GM19035 (cell line): ENCODE measurements around the gene COL11A2.
"Not testable (repeated sequence)": the region's sequence is repeated elsewhere in the genome, so short reads cannot be mapped to it uniquely, and the experiment has no call there.

Experiments
- ATAC-seq: cut with Tn5 transposase; IDR thresholded peaks from one replicate; pipeline ENCODE4 v1.9.1; 2021; ENCODE audit not compliant: unreplicated experiment

The COL11A2 gene

DNA sequence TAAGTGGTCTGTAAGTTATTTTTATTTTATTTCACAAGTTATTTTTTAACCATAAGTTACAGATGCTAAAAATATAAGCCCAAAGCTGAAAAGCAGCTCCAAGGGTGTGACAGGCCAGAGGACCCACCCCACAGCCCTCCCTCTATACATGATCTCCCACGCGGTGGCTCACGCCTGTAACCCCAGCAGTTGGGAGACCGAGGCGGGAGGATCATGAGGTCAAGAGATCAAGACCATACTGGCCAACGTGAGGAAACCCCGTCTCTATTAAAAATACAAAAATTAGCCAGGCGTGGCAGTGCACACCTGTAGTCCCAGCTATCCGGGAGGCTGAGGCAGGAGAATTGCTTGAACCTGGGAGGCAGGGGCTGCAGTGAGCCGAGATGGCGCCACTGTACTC, 32.2 kb downstream of the COL11A2 start:
- ATAC-seq: no peak

DNA sequence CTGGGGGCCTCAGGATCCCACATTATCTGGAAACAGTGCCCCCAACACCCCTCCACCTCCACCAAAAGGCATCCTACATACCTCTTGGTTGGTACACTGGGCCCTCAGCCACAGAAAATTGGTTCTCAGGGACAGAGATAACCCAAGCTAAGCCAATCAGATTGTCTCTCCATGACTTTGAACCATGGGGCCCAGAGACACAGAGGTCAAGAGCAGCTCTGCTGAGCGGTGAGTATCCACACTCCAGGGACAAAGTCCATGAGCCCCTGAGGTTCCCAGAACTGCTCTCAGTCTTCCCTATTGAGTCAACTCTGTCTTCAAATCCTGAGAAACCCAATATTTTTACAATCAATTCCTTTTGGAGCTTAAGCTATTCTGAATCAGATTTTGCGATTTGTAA, 35.3 kb downstream of the COL11A2 start:
- ATAC-seq: no peak

DNA sequence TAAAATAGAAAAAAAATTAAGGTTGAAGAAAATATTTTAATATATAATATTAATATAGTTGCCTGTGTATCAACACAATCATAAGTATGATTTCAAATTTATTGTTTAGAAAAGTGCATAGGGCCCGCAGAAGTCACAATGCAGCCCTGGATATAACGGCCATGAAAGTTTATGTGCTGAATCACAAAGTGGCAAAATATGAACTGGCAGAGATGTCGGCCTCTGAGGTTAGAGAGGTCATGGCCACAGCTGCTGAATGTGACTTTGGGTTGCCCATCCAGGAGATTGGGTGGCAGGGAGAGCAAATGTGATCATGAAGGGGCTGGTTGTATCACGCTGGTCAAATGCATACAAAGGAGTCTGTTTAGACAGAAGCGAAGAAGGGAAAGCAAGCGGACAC, 35.7 kb downstream of the COL11A2 start:
- ATAC-seq: no peak

DNA sequence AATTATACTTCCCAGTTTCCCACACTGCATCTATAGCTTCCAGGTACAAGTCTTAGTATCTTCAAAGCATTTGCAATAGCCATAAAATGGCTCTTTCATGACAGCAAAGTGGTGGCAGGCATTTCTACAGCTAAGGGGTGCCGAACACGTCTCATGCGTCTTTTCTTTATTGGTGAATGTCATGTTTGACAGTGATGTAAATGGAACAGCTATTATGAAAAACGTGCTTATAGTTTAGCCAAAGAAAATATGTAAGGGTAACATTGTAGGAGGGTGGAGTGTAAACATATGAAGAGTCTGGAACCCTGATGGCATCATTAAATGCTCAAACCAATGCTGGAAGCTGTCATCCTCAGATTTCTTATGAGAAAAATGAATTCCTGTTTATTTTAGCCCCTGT, 37.9 kb downstream of the COL11A2 start:
- ATAC-seq: no peak

DNA sequence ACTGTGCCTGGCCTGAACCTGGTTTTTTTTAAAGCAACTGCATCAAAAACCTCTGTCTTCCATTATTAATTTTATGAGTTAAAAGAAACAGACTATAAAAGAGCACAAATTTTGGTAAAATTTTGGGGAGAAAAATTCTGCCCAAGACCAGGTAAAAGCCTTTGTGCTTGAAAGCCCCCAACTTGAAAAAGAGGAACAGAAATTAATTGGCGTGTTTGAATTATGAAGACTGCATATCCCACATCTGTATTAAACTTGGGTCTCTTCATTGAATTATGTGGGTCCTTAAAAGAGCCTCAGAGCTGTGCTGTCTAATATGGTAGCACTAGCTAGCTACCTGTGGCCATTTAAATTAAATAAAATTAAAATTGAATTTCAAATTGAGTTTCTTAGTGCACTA, 41.2 kb downstream of the COL11A2 start:
- no peak for ATAC-seq

DNA sequence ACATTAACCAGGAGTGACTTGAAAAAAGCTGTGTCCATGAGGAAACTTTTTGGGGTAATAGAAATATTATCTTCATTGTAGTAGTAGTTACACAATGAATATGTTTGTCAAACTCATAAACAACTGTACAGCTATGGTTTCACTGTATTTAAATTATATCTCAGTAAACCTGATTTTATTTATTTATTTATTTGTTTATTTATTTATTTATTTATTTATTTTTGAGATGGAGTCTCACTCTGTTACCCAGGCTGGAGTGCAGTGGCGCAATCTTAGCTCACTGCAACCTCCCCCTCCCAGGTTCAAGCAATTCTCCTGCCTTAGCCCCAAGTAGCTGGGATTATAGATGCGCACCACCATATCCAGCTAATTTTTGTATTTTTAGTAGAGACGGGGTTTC, 41.7 kb downstream of the COL11A2 start:
- ATAC-seq: not testable (repeated sequence)

DNA sequence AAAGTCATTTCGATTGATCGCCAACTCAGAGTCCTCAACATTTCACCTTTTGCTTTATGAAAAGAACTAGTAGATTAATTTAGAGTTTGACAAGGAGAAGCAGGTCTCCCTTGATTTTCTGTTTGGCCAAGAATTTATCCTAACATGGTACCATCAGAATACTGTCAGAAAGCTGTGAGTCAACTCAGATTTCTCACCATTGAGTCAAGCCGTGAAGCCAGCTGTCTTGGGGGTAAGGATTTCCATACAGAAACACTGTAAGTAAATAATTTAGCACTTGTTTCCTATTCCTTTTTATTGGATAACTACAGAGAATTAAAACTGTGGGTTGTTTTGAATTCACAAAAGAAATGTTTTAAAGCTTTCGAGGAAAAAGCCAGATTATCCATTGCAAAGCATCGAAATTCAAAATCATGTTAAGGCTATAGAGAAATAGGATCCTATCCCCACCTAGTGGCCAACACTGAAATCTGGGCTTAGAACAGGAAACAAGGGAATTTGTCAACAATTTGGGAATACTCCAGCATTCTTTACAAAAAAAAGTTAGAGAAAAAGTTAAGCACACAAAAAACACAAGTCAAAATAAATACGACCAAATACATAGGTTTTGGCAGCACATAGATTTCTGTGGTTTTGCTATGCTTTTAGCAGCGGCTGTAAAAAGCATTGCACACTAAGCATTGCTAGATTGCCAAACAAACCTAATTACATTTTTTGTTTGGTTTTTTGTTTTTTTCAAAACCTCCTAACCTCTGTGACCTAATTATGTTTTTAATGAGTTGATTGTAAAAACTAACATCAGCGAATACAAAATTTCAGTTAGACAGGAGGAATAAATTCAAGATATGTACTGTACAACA, 44.2 kb downstream of the COL11A2 start:
- ATAC-seq: no peak

DNA sequence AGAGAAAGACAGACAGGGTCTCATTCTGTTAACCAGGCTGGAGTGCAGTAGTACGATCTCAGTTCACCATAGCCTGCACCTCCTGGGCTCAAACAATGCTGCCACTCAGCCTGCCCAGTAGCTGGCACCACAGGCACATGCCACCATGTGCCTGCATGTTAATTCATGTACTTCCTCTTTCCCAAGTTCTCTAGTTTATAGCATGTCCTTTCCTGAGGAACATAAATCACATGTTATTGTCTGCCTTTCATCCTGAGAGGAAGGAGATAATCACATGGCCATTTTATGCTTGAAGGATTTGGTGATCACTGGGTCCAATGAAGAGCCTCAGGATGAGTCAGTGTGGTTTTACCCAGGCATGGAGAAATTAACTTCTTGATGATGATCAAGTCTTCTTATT, 47.9 kb downstream of the COL11A2 start:
- no peak for ATAC-seq

DNA sequence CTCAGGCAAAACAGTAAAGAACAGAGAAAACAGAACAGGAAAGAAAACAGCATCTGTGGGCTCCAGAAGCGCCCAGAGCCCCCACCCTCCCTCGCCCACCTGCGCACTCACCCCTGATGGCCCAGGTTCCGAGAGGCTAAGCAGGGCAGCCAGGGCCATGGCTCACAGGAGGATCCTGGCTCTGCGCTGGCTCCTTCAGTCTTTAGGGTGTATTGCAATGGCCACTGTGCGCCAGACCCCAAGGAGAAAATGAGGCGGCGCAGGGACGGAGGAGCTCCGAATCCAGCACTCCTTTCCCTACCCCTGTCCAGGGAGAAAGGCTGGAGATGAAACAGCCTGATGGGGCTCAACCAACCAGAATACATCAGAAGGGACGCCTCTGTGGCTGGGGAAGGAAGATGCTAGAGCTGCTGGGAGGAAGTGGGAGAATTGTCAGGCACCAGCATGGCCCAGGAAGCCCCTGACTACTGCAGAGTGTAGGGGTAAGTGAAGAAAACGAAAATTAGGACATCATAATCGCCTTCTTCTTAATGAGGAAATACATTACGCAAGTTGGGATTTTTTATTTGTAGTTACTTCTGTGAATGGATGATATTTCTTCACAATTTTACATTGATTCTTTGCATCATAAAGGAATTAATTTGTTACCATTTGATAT, 49.0 kb downstream of the COL11A2 start:
- no peak for ATAC-seq

DNA sequence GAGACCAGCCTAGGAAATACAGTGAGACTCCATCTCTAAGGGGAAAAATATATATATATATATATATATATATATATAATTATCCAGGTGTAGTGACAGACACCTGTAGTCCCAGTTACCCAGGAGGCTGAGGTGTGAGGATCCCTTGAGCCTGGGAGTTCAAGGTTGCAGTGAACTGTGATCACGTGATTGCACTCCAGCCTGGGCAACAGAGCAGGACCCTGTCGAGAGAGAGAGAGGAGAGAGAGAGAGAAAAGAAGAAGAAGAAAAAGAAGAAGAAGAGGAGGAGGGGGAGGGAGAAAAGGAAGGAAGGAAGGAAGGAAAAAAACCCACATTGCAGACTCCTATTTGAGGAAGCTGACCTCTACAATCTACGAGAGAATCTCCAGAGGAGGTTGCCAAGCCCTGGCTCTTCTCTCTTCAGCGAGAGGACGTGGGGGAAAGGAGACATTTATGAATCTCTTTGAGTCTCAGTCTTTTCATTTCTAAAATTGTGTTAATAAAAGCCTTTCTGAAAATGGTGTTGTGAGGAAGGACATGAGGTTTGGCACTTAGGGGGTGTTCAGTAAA, 49.7 kb downstream of the COL11A2 start:
- no peak for ATAC-seq

DNA sequence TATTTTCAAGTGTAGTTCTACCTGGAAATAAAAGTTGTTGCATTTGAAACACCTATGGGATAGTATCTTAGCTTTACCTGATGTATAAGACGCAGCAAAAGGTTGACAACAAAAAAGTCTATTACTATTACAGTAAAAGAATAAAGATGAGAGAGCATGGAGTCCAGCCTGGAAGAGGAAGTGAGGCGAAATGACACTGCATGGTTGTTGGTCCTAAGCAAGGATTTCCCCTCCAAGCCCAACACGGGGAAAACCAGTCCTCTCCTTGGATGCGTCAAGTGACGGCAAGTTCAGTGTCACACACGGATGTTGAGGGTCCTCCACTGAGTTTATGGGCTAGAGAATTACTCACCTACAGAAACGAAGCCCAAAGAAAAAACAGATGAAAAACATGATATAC, 51.7 kb downstream of the COL11A2 start:
- no peak for ATAC-seq

DNA sequence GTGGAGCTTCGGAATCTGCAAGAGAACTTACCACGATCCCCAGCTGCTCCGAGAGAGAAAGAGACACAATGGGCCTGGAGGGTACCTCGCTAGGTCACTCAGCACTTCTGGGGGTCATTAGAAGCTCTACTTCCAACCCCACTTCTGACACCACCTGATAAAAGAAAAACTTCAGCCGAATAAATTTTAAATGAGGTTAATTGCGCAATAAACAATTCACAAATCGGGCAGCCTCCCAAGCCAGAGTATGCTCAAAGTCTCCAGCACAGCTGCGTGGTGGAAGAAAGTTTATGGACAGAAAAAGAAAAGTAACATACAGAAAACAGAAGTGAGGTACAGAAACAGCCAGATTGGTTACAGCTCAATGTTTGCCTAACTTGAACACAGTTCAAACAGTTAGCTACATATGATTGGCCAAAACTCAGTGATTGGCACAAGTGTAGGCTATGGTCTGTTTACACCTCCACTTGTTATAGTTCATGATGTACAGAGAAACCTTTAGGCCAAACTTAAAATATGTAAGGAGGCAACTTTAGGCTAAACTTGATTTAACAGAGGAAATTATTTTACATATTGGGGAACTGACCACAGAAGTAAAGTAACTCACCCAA, 52.6 kb downstream of the COL11A2 start:
- ATAC-seq: no peak

DNA sequence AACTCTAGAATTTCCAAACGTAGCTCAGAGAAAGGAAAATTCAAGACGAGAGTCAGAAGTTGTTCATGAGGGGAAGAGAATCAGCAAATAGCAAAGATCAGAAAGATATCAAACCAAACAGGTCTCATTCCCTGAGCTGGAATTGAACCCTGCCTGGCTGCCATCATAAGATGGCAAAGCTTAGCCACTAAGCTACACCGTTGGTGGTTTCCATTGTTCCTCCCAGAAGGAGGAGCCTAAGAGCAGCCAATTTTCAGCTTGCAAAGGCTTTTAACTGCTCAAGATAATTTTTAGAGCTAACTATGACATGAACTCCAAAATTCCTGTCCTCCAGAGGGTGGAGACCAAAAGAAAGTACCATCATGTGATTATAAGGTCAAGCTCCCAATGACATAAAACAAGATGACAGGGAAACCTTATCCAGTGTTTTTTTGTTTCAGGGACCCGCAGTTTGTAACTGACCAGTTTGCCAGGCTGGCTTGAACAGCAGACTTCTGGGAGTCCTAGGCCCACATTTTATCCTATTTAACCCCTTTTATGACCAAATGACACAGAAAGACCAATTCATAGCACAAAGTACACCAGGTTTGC, 55.9 kb downstream of the COL11A2 start:
- ATAC-seq: no peak

DNA sequence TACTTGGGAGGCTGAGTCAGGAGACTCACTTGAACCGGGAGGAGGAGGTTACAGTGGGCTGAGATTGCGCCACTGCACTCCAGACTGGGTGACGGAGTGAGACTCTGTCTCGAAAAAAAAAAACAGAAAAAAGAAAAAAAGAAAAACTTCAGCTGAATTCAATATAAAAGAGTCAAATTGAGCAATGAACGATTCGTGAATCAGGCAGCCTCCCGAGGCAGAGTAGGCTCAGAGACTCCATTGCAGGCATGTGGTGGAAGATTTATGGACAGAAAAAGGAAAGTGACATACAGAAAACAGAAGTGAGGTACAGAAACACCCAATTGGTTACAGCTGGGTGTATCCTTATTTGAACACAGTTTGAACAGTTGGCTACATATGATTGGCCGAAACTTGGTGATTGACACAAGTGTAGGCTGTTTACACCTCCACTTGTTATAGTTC, 60.2 kb downstream of the COL11A2 start:
- ATAC-seq: no peak

DNA sequence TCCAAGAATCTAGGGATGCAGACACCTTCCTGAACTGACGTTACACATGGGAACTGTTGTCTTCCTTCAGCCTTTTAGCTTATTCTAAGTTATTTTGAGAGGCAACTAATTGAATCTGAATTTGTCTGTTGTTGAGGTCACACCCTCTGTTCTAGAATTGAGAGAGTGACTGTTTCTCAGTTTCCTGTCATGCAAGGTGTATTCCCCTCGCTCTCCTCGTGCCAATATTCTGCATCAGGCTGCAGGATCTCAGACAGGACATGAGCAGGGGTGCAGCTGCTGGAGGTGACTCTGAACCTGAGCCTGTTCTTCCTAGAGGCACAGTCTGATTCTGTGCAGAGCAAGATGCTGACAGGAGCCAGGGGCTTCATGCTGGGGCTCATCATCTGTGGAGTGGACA, 63.9 kb downstream of the COL11A2 start:
- ATAC-seq: no peak

DNA sequence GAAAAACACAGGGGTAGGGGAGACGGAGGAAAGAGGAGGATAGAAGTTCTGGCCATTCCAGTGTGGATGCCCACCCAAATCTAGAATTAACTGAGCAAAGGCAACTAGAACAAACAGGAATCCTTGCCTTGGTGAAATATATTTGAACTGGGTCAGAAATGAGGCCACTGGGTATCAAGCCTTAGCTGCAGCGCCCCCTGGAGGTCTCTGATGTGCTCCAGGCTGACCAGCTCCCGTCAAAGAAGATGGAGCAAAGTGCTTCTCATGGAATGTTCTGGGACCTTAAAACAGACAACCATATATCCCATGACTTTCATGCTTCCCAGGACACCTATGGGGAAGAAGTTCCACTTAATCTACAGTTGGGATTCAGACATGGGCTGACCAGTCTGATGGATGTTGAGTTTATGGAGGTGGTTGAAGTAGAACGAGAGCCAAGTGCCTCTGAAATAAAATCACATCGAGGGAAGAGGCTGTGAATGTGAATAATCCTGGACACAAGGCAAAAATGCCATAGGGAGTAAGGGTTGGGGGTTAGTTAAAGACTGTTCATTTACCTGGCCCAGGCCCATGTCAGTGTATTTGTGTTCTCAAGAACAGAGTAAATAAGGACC, 66.1 kb downstream of the COL11A2 start:
- ATAC-seq: no peak

DNA sequence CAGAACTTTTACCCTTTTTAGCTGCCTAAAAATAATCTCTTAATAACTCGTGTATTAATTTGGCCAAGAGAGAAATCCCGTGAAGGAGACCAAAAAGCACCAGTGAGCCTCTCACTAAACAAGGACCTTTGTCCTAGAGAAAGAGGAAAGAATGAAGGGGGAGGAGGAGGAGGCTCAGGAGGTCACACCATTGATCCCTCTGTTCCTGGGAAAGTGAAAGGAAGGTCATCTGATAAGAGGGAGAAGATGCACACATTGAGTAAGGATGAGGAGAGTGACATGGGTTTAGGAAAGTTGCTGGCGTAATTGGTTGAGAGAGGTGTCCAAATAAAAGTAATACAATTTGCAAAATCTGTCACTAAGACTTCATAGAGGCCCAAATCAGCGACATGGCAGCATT, 67.3 kb downstream of the COL11A2 start:
- no peak for ATAC-seq

DNA sequence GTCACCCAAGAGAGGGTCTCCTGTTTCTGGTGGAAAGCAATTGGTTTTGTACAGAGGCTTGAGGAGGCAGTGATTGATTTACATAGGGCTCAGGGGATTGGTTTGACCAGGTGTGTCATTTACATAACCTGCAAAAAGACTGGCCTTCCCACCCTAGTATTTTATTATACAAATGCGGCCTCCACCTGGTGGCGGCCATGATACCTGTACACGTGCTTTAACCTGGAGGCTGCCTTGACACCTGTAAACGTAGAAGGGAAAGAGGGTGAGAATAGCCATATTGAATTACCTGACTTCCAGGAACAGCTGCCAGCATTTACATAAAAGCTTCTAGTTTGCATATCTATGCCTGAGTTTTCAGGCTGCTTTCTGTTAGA, 67.8 kb downstream of the COL11A2 start:
- ATAC-seq: no peak

DNA sequence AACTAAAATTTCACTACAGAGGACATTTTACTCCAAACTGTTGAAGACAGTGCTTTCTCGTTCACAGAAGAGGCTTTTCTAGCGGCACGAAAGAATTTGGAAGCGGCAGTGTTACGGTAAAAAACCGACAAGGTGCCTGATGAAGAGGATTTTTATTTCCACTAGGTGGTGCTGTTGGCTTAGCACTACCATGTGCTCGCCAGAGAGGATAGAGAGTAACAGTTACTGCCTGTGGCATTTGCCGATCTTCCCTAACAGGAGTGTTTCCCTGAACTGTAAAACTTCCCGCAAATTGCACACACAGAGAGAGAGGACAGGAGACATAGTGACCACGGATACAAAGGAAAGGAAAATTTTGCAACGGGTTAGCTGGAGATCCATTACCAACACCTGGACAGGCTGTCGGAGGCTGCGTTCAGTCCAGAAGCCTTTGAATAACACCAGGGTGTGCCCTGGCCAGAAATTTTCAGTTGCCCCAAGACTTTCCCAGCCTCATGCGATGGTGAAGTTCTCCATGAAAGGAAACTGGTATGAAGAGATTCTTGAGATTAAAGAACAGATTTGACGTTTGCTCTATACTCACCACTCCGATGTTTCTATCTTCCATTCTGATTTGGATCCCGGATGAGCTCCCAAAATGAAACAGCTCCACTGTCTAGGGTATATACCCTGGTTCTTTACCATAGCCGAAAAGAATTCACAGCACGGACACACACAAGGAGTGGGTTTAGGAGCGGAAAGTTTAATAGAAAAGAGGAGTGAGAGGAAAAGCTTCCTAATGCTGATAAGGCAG, 68.3 kb downstream of the COL11A2 start:
- ATAC-seq: no peak

DNA sequence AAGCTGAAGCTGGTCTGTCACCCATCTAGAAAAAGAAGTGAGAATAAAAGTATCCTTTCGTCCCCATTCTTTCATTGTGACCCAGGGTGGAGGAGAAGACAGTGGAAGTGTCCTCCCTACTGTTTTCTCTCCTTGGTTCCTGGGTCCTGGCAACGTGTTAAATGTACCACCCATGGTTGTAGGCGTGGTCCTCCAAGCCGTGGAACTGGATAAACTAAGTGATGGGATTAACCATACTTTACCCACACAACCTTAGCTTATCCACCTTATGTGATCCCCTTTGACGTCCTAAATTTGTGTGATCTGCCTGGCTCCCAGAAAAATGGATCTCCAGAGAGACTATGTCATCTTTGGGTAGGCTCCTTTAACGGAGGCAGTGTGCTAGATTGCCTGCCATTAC, 69.1 kb downstream of the COL11A2 start:
- ATAC-seq: no peak
